ENCODE measurements around the gene TENT5C. TPM values are rescaled to one million over a fixed set of nuclear protein-coding genes. Genes with fewer than 3 reads are reported as not detected.
A peak's percentile ranks its signal among the peaks of the same experiment; 100 is the strongest.

Gene TENT5C
- total and polyA plus RNA-seq, 8 donors = 11.6 to 25.8 (median 15.9) TPM

- H3K27me3 ChIP-seq = no peaks in the 10 kb centered on the region
- ATAC-seq = peak; percentile 7
- H3K4me1 ChIP-seq = peaks cover 0 to 3% of the 10 kb centered on the region in 2 donors
- H3K36me3 ChIP-seq = no peaks in the 10 kb centered on the region
- no peak for DNase-seq
- intact Hi-C loops (cut with DNase I) = no loop called here
- no peak overlapping the region for H3K27ac ChIP-seq
- no peaks in the 10 kb centered on the region for H3K9me3 ChIP-seq
- no peak for TF ChIP-seq CTCF (IDR thresholded peaks at IDR 0.05)
- no peak overlapping the region for H3K4me3 ChIP-seq
Observed at GRCh38 chr1:117571496-117571895, 34.4 kb upstream of the TENT5C start.

DNA sequence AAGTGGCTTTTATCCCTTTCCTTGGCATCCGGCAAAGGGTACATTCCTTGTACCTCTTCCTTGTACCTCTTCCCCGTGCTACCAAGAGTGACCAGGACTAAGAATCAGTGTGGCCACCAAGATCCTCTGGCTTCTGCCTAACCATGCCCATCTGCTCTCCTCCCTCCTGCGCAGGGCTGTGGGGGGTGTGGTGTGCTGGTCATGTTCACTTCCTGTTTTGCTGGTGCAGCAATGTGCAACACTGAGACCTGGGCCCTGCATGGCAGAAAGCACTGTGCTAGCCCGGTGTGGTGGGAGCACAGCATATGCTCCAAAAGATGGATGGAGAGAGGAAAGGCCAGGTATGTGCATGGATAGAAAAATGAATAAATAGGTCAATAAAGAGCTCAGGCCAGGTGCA, 33.3 kb upstream of the TENT5C start:
- no peak for TF ChIP-seq CTCF (IDR thresholded peaks at IDR 0.05)
- ATAC-seq (no peak), DNase-seq (no peak)
- Histone ChIP-seq H3K36me3 (no peaks in the 10 kb centered on the region), H3K4me3 (no peak overlapping the region), H3K27ac (no peak overlapping the region), H3K9me3 (no peaks in the 10 kb centered on the region), H3K27me3 (no peaks in the 10 kb centered on the region), H3K4me1 (peaks cover 0 to 3% of the 10 kb centered on the region in 2 donors)
- intact Hi-C loops (cut with DNase I) = no loop called here

GRCh38 chr1:117573386-117574023, 32.3 kb upstream of the TENT5C start:
- H3K36me3 ChIP-seq = no peaks in the 10 kb centered on the region
- peaks cover 0 to 3% of the 10 kb centered on the region in 2 donors for H3K4me1 ChIP-seq
- ATAC-seq (no peak), DNase-seq (no peak)
- H3K4me3 ChIP-seq = no peak overlapping the region
- no peak for TF ChIP-seq CTCF (IDR thresholded peaks at IDR 0.05)
- intact Hi-C loops (cut with DNase I) = no loop called here
- no peaks in the 10 kb centered on the region for H3K9me3 ChIP-seq
- H3K27ac ChIP-seq = no peak overlapping the region
- no peaks in the 10 kb centered on the region for H3K27me3 ChIP-seq

DNA sequence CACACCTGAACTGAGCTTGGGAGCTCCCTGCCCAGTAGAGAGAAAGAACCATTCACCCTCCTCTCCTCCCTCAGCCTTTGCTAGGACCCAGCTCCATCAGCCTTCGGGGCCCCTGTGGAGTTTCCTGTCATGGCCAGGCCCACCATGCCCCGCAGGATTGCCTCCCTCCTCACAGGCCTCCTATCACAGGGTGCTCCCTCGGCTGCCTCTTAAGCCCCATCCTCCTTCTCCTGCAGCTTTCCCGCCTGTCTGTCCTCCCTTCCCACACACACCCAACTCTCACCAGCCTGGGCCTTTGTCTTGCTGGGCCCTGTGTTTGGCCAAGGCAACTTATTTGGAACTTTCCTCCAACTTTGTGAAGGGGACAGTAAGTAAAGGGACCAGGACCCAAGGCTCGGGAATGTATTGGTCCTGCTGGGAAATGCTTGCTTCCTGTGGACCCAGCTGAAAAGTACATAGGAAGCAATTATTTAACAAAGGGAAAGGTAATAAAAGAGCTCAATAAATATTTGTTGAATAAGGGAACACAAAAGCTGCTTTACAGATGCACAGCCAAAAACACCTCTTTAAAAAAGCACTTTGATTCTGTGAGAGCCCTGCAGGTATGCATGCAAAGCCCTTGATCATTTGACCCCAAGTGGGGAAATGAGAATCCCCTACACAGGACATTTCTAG, 31.6 kb upstream of the TENT5C start:
- no peak overlapping the region for H3K27ac ChIP-seq
- H3K4me3 ChIP-seq = no peak overlapping the region
- H3K4me1 ChIP-seq = peaks cover 0 to 3% of the 10 kb centered on the region in 2 donors
- DNase-seq (no peak), ATAC-seq (no peak)
- H3K36me3 ChIP-seq = no peaks in the 10 kb centered on the region
- TF ChIP-seq CTCF (IDR thresholded peaks at IDR 0.05) = no peak
- intact Hi-C loops (cut with DNase I) = no loop called here
- no peaks in the 10 kb centered on the region for H3K27me3 ChIP-seq
- H3K9me3 ChIP-seq = no peaks in the 10 kb centered on the region

DNA sequence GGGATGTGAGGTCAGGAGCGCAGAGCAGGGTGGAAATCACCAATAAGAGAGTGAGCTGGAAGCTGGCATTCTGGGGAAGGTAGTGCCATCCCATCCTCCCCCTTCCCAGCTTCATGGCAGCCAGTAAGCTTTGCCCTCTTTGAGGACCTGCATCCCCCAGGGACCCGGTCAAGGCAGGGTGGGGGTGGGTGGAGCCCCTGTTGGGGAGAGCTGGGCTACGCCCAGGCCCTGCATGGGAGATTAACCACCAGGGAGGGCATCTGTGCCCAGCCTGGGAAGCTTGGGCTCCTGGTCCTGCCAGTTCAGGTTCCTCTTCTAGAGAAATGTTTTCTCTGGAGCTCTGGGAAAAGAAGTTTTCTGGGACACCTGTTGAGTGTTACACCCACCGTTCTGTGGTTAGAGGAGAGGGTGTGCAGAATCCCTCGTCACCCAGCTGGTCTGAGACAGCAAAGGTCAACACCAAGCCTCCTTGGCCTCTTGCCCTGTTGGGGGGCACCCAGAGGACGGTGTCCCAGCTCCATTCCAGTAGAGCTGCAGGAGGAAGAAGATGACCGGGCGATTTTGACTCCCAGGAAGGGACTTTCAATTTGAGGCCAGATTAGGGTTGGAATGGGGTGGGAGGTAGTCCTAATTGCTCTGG, 30.1 kb upstream of the TENT5C start:
- no peak overlapping the region for H3K27ac ChIP-seq
- TF ChIP-seq CTCF (IDR thresholded peaks at IDR 0.05) = no peak
- H3K4me3 ChIP-seq = no peak overlapping the region
- H3K36me3 ChIP-seq = no peaks in the 10 kb centered on the region
- H3K4me1 ChIP-seq = peaks cover 0 to 3% of the 10 kb centered on the region in 2 donors
- no peaks in the 10 kb centered on the region for H3K9me3 ChIP-seq
- ATAC-seq (no peak), DNase-seq (no peak)
- intact Hi-C loops (cut with DNase I) = no loop called here
- no peaks in the 10 kb centered on the region for H3K27me3 ChIP-seq
